HG02885 (cell line): ENCODE data around the gene RPL37.
"Not testable (repeated sequence)": the region's sequence is repeated elsewhere in the genome, so short reads cannot be mapped to it uniquely, and the experiment has no call there.

Experiments used
- ATAC-seq: cut with Tn5 transposase; IDR thresholded peaks from one replicate; pipeline ENCODE4 v1.9.1; 2021; ENCODE audit warnings: mild to moderate bottlenecking; ENCODE audit not compliant: unreplicated experiment, poor library complexity

Gene RPL37

DNA sequence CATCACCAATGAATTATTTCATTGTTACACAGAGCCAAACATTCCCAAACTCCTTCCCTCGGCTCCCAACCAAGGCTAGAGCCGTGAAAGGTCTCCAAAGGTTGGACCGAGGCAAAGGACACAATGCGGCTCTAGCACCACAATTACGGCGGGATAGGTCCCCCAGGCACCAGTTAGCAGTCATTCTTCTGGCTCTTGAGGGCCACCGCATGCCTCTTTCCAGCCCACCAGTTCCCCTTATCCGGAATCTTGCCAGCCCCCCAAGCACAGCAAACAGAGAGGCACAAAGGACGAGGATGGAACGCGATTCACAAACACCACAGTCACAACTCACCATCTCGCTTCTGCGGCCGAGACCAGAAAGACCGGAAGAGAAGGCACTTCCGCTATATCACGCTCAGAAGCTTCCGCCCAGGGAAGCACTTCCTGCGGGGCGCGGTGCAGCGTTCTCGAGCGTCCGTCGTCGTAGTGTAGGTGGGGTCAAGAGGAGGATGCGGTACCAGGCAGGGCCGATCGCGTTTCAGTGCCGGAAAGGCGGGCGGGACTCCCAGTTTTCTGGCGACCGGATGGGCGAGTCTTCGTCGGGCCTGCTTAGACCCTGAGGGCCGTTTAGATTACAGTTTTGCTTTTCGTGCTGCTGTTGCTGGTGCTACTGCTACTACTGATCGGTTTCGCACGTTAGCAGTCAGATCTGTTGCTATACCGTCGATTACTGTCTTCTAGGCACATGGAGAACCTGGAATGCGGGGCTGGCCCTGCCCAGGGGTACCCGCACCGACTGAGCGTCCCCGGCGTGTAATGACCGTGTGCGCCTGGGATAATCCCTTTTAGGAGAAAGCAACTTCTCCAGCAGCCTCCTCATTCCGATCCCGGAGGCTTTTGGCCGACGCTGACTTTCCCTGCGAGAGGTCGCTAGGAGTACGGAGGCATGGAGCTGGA lies at the start of gene RPL37:
RPL37 (minus strand) TSS at position 374 of the 939 bp plus-strand sequence; CDS start at position 337, 37 bp downstream.
- peak; percentile 97 for ATAC-seq

DNA sequence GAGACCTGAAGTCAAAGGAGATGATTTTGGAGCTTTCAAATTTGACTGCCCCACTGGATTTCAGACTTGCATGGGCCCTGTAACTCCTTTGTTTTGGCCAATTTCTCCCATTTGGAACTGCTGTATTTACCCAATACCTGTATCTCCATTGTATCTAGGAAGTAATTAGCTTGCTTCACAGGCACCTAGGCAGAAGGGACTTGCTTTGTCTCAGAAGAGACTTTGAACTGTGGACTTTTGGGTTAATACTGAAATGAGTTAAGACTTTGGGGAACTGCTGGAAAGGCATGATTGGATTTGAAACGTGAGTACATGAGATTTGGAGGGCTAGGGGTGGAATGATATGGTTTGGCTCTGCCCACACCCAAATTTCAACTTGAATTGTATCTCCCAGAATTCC lies 48.0 kb upstream of the RPL37 start:
- not testable (repeated sequence) for ATAC-seq

DNA sequence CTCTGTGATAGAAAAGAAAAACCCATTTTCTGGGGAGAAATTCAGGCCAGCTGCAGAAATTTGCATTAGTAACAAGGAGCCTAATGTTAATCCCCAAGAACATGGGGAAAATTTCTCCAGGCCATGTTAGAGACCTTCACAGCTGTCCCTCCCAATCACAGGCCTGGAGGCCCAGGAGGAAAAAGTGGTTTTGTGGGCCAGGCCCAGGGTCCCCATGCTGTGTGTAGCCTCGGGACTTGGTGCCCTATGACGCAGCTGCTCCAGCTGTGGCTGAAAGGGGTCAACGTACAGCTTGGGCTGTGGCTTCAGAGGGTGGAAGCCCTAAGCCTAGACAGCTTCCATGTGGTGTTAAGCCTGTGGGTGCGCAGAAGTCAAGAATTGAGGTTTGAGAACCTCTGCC lies 47.3 kb upstream of the RPL37 start:
- ATAC-seq: no peak

DNA sequence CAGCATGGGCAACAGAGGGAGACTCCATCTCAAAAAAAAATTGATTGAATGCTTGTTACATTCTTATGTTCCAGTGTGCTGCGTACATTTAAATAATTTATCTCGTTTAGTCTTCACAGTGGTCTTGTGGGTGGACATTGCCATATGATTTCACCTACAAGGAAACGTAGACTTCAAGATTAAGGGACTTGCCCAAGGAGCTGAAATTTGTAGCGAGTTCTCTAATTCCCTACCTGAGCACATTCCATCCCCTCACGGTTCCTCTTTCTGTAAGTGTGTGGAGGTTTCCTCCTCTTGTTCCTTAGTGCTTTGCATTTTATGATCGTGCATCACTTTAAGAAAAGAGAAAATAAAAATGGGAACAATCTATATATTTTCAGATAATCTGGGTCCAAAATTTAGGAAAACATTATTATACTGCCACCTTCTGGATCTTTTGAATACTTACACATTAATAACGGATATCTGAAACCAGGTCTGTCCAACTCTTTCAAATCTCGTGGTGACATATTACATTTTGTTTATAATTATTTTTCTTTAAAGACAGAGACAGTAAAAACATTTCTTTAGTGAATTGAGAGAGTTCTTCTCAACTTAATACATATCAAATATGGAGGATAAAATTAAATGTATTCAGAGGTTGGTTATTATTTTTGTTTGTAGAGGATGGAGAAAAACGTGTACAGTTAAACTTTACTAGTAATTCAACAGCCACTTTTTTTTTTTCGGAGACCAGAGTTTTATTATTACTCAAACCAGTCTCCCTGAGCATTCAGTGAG lies 44.3 kb upstream of the RPL37 start:
- ATAC-seq: peak; percentile 65

DNA sequence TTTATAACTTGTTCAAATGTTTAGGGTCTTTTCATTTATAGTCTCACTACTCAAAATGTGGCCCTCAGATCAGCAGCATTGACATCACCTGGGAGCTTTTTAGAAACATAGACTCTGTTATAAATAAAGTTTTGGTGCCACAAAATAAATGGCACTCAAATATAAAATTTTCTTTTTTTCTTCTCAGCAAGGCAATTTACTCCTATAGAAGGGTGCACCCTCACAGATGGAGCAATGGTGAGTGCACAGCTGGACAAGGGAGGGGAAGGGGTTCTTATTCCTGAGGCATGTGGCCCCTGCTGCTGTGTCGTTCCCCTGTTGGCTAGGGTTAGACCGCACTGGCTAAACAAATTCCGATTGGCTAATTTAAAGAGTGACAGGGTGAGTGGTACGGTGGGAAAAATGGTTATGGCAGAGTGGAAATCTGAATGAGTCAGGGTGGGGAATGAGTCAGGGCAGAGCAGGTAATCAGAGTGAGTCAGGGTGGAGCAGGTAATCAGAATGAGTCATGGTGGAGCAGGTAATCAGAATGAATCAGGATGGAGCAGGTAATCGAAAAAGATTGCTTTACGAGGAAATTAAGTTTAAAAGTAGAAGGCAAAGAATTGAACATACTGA lies 42.5 kb upstream of the RPL37 start:
- no peak for ATAC-seq

DNA sequence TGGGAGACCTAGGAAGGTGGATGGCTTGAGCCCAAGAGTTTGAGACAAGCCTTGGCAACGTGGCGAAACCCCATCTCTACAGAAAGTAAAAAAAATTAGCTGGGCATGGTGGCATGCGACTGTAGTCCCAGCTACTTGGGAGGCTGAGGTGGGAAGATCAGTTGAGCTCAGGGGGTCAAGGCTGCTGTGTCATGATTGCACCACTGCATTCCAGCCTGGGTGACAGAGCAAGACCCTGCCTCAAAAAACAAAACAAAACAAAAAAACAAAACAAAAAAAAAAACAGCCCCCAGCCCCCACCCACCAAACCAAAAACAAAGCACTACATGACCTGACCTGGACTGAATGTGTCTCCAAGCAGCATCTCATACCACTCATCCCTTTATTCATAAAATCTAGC lies 40.9 kb upstream of the RPL37 start:
- ATAC-seq: no peak

DNA sequence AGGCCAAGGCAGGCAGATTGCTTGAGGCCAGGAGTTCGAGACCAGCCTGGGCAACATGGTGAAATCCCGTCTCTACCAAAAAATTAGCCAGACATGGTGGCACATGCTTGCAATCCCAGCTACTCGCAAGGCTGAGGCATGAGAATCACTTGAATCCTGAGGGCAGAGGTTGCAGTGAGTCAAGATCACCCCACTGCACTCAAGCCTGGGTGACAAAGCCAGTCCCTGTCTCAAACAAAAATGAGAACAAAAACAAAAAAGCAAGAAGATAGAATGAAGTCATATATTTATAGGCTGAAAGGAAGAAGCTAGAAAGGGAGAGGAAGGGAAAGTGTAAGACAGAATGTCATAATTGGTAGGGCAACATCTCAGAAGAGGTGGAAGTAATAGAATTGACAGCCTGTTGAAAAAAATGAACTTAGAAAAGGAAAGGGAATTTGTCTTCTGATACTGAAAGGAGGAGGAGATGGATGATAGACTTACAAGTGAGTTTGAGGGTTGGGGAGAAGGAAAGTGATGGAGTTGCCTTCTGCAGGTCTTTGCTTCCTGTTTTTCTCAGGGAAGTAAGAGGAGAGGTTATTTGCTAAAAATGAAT lies 38.4 kb upstream of the RPL37 start:
- ATAC-seq: no peak

DNA sequence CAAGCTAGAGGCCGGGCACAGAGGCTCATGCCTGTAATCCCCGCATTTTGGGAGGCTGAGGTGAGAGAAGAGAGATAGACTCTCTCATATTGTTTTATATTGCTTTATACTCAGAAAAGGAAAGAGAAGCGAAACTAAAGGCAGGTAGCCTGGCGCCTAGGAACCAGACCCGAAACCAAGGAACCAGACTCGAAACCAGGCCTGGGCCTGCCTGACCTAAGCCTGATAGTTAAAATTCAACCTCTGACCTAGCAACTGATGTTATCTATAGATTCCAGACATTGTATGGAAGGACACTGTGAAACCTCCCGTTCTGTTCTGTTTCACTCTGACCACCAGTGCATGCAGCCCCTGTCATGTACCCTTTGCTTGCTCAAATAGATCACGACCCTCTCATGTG lies 37.2 kb upstream of the RPL37 start:
- not testable (repeated sequence) for ATAC-seq

DNA sequence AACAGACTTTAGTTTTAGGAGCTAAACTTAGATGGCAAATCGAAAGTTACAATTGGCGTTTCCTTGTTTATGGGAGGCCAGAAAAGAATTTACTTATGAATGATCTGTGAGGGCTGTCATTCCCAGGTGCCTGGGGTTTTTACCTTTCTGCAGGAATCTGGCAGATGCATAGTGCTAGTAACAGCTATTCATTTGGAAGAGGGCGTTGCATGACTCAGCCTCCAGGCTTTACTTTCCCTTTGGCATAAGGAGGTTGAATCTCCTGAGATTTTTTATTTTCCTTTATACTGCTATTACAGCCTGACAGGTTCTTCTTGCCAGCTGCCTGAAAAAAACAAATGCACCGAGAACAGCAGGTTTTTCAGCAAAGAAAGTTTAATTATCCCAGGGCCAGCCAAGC lies 36.2 kb upstream of the RPL37 start:
- no peak for ATAC-seq

DNA sequence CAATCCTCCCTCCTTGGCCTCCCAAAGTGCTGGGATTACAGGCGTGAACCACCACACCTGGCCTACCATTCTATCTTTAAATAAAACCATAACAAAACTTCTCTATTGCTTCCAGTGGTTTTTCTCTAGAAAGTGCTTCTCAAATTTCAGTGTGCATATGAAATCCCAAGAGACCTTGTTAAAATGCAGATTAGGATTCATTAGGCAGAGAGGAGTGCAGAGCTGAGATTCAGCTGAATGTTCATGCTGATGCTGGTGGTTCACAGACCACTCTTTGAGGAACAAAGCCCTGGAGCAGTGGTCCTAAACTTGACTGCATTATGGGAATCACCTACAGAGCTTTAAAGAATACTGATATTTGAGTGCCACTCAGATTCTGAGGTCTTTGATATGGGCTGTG lies 34.4 kb upstream of the RPL37 start:
- ATAC-seq: no peak

DNA sequence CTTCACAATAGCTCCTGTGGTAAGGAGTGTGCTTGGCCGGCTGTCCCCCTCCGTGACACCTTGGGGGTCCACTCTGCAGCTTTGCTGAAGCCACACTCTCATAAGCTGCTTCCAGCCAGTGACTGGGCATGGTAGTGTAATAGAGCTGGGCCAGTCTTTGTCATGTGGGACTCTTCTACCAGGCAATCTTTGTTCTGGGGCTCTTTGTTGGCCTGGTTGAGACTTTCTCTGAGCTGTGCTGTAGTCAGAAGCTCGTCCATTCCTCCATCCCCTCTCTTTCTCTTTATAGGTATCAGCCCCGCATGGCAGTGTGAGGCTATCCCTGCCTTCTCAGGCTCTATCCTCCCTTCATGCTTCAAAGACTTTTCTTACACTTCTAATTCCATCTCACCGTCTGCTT lies 31.8 kb upstream of the RPL37 start:
- no peak for ATAC-seq

DNA sequence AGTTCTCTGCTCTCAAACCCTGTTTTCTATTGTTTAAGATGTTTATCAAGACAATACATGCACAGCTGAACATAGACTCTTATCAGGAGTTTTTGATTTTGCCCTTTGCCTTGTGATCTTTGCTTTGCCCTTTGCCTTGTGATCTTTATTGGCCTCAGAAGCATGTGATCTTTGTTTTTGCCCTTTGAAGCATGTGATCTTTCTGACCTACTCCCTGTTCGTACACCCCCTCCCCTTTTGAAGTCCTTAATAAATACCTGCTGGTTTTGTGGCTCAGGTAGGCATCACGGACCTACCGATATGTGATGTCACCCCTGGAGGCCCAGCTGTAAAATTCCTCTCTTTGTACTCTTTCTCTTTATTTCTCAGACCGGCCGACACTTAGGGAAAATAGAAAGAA lies 30.0 kb upstream of the RPL37 start:
- ATAC-seq: not testable (repeated sequence)

DNA sequence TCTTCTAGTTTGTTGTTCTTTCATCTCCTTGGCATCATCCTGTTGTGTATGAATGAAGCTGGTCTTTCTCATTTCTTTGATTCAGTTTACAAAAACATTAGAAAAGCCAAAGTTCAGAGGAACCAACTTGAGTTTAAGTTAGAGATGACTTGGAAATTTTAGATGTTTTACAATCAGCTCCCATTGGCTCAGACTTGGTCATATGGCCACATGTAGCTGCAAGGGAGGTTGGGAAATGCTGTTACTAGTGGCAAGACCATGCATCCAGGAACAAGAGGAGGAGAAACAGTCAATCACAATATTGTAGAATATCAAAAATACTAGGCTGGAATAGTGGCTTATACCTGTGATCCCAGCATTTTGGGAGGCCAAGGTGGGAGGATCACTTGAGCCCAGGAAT lies 25.7 kb upstream of the RPL37 start:
- ATAC-seq: no peak

DNA sequence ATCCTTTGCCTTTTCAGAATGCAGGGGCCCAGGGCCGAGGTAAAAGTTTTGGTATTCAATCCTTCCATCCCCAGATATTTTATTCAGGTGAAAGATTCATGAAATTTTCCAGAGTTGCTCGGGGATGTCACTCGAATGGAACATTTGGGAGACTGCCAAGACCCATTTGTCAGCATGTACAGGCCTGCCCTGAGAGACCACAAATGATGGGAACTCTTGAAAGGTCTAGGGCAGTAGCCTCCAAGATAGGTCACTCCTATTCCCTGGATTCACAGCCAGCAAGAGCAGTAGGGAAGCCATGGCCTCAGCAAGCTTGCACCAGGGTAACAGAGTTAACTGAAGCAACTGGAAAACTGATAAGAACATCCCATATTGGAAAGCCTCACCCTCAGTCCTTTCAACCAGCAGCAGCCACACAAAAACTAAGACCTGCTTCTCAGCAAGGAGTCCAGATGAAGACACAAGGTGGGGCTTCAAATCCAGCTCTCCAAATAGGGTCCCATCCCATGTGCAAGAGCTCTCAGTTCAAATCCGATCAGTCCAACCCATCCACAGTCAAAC lies 18.7 kb upstream of the RPL37 start:
- ATAC-seq: no peak

DNA sequence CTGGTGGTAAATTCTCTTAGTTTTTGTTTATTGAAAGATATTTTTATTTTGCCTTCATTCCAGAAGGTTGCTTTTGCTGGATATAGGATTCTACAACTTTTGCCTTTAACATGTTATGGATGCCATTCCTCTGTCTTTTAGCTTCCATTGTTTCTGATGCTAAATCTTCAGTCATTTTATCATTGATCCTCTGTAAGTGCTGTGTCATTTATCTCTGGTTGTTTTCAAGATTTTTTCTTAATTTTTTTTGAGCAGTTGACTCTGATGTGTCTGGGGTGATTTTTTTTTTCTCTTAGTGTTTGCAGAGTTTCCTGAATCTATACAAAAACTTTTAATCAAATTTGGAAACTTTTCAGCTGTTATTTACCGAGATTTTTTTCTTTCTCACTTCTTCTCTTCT lies 12.5 kb upstream of the RPL37 start:
- no peak for ATAC-seq

DNA sequence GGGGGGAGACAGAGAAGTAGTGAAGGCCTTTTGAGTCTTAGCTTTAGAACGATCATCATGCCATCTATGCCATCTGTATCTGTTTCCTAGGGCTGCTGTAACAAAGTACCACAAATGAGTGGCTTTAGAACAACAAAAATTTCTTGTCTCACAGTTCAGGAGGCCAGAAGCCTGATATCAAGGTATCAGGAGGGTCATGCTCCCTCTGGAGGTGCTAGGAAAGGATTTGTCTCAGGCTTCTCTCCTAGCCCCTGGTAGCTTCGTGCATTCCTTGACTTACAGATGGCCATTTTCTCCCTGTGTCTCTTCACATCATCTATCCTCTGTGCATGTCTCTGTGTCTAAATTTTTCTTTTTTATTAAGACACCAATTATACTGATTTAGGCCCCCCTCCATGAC lies 11.3 kb upstream of the RPL37 start:
- ATAC-seq: no peak

DNA sequence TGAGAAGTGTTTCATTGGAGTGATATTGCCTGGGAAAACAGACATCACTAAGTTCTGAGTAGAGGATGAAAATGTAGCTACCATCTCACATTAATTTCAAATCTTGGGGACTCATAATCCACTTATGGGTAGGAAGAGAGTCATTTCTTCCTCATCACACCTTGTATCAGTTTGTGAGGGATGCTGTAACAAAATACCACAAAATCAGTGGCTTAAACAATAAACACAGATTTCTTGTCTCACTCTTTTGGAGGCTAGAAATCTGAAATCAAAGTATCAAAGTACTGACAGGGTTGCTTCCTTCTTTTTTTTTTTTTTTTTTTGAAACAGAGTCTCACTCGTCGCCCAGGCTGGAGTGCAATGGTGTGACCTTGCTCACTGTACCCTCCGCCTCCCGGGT lies 9.5 kb upstream of the RPL37 start:
- ATAC-seq: no peak

DNA sequence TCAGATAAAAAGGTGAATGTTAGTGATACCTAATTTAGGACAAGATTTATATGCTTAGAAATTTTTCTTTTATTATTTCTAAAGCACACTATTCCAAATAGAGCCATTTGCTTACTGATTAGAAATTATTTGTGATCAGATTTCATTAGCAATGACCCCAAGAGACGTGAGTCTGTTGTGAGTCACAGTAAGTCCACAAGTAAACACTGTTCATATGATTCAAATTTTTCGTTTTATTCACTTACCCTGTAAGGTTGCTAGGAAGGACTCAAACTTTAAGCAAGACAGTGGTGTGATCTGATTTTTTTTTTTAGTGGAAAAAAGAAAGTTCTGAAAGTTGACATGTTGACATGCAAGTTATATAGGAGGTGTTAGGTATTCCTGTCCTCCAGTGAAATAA lies 7.3 kb upstream of the RPL37 start:
- no peak for ATAC-seq

DNA sequence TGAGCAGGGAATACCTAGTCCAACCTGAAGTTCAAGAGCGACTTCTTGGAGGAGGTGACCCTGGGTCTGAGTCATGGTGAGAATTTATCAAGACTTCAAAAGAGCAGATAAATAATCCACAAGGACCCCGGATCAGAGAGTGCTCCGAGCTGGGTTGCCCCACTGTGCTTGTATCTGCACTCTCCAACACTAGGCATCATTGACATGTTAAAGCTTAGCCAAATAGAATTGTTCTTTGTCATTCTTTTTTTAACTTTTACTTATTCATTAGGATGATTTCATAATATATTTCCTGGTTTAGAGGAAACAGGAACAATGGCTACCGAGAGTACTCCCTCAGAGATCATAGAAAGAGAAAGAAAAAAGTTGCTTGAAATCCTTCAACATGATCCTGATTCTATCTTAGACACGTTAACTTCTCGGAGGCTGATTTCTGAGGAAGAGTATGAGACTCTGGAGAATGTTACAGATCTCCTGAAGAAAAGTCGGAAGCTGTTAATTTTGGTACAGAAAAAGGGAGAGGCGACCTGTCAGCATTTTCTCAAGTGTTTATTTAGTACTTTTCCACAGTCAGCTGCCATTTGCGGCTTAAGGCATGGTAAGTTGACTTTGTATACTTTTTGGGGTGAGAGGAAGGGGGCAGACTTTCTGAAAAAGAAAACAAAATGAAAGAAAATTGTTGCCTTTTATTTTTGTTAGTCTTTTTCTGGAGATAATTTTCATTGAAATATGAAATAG lies 6.2 kb upstream of the RPL37 start, which contains the start of gene CARD6:
CARD6 (plus strand) TSS at position 300 of the 738 bp plus-strand sequence; CDS start at position 316, 16 bp downstream.
- ATAC-seq: peak; percentile 55
